K562 (cell line): Measurements from ENCODE around the gene TOMM6. TPM values are rescaled to one million over a fixed set of nuclear protein-coding genes. Genes with fewer than 3 reads are reported as not detected.
A peak's percentile ranks its signal among the peaks of the same experiment; 100 is the strongest.

Experiments used
- ATAC-seq: fragments of 200-7000 bp; cut with Tn5 transposase; 3 replicates; pipeline ENCODE4 v1.9.1; 2020; ENCODE audit warnings: moderate library complexity
- BruUV-seq: library from RNA; stranded (reverse); fragments of 400-500 nt; replicated peaks from 2 replicates; lab custom pipeline; 2021; lab: Mats Ljungman, UMichigan
- CTCF ChIA-PET: fragments of 300-600 bp; formaldehyde crosslinking; extraction: SDS; loops from one replicate; lab custom pipeline; 2021; ENCODE audit warnings: low intra/inter-chr PET ratio; lab: Yijun Ruan, JAX
- POLR2A ChIA-PET: fragments of 300-600, 350-650 bp; sonication (Branson Sonifier 250); formaldehyde crosslinking; extraction: SDS; loops from one replicate; lab custom pipeline; 2021; ENCODE audit warnings: antibody characterized with exemption, inconsistent platforms; lab: Yijun Ruan, JAX
- DNase-seq, 4 experiments: peaks; one replicate each; pipeline versions ENCODE4 v3.0.0 to v3.0.0-alpha.2; 2011 to 2018; ENCODE audit warnings: low spot score in 3 of 4, mixed read lengths in 3 of 4; ENCODE audit errors: extremely low read depth in 1 of 4
- FAIRE-seq: peaks from 2 replicates; lab custom pipeline; 2011; peaks lifted over from hg19 to GRCh38; lab: Jason Lieb, UNC
- H2AFZ ChIP-seq: 2 replicates; pipeline ENCODE4 v1.6.0; 2011; ENCODE audit warnings: low read depth, low read length, control low read depth, inconsistent platforms
- H3K27ac ChIP-seq: fragments of 200-600 bp; 3 replicates; pipeline ENCODE4 v1.8.0; 2011; ENCODE audit warnings: low read depth, mild to moderate bottlenecking, control low read depth, inconsistent platforms, low read length, moderate library complexity, mixed read lengths; ENCODE audit errors: extremely low read depth
- H3K27me3 ChIP-seq, 2 experiments: fragments of 300-600 bp in 1 of 2; 2 replicates in 1 of 2; 3 replicates in 1 of 2; pipeline versions ENCODE4 v1.6.0 to v1.8.0; 2011; ENCODE audit warnings: inconsistent platforms in 2 of 2, low read length in 2 of 2, mild to moderate bottlenecking in 1 of 2, mixed read lengths in 1 of 2, moderate library complexity in 1 of 2; ENCODE audit not compliant: control insufficient read depth in 2 of 2, insufficient read depth in 2 of 2
- H3K36me3 ChIP-seq: fragments of 300-600 bp; 3 replicates; pipeline ENCODE4 v1.8.0; 2011; ENCODE audit warnings: mild to moderate bottlenecking, low read length, inconsistent platforms; ENCODE audit not compliant: control insufficient read depth, insufficient read depth
- H3K4me1 ChIP-seq, 2 experiments: fragments of 200-600 bp in 1 of 2; replicated peaks in 1 of 2; 2 replicates in 1 of 2; 3 replicates in 1 of 2; pipeline versions ENCODE4 v1.5.1 to v1.8.0; 2011; ENCODE audit warnings: inconsistent platforms in 2 of 2, low read length in 2 of 2, mild to moderate bottlenecking in 1 of 2, mixed read lengths in 1 of 2, moderate library complexity in 1 of 2; ENCODE audit not compliant: control insufficient read depth in 2 of 2, insufficient read depth in 2 of 2
- H3K4me2 ChIP-seq: 2 replicates; pipeline ENCODE4 v1.6.1; 2011; ENCODE audit warnings: low read length, control low read depth, inconsistent platforms, mixed read lengths; ENCODE audit not compliant: insufficient read depth
- H3K4me3 ChIP-seq: fragments of 200-600 bp; sonication (generic), shearing (Covaris generic); 2 replicates; pipeline ENCODE4 v1.5.1; 2016; ENCODE audit warnings: control low read depth, inconsistent platforms
- H3K79me2 ChIP-seq: fragments of 200-600 bp; 3 replicates; pipeline ENCODE4 v1.8.0; 2011; ENCODE audit warnings: low read length, inconsistent platforms; ENCODE audit not compliant: control insufficient read depth, insufficient read depth
- H3K9ac ChIP-seq, 2 experiments: 2 replicates each; pipeline versions ENCODE4 v1.6.0 to v1.6.1; 2011; ENCODE audit warnings: low read depth in 2 of 2, low read length in 2 of 2, control low read depth in 1 of 2, inconsistent platforms in 1 of 2, mild to moderate bottlenecking in 1 of 2, mixed read lengths in 1 of 2; ENCODE audit not compliant: insufficient read depth in 1 of 2
- H3K9me1 ChIP-seq: one replicate; pipeline ENCODE4 v1.6.0; 2011; ENCODE audit warnings: inconsistent platforms, mild to moderate bottlenecking, low read length, moderate library complexity; ENCODE audit not compliant: control insufficient read depth, insufficient read depth
- H3K9me3 ChIP-seq: replicated peaks from 2 replicates; pipeline ENCODE4 v1.5.1; 2011; ENCODE audit warnings: low read depth, low read length, inconsistent platforms; ENCODE audit not compliant: control insufficient read depth, insufficient read depth
- H4K20me1 ChIP-seq: replicated peaks from 2 replicates; pipeline ENCODE4 v1.6.1; 2011; ENCODE audit warnings: low read length, inconsistent platforms, mixed read lengths; ENCODE audit not compliant: control insufficient read depth, insufficient read depth
- CHD1 ChIP-seq: fragments of 200-600 bp; sonication (generic); IDR thresholded peaks from one replicate; pipeline ENCODE4 v1.6.1; 2012; ENCODE audit warnings: mild to moderate bottlenecking, moderate library complexity, low read length, inconsistent platforms
- CHD4 ChIP-seq: fragments of 200-600 bp; sonication (generic); IDR thresholded peaks from 3 replicates; pipeline ENCODE4 v1.6.1; 2012; ENCODE audit warnings: low read depth, mild to moderate bottlenecking, mixed read lengths, low read length, inconsistent platforms; ENCODE audit not compliant: insufficient read depth, insufficient replicate concordance, poor library complexity, severe bottlenecking
- ELF4 ChIP-seq: fragments of 450-650 bp; formaldehyde crosslinking; IDR thresholded peaks from 2 replicates; pipeline ENCODE4 v1.4.0; 2022; ENCODE audit warnings: missing genetic modification characterization
- HDGF ChIP-seq: fragments of 450-650 bp; IDR thresholded peaks from 2 replicates; pipeline ENCODE4 v1.6.1; 2016
- HINFP ChIP-seq: fragments of 450-650 bp; conservative IDR thresholded peaks from 2 replicates; pipeline ENCODE4 v1.6.1; 2016; ENCODE audit warnings: missing genetic modification characterization, low read depth, mild to moderate bottlenecking, control low read depth, missing compliant biosample characterization
- NFRKB ChIP-seq: fragments of 450-650 bp; IDR thresholded peaks from 2 replicates; pipeline ENCODE4 v1.6.1; 2016; ENCODE audit warnings: low read depth
- PHB ChIP-seq: fragments of 250-450 bp; sonication (Bioruptor Pico); IDR thresholded peaks from 2 replicates; pipeline ENCODE4 v1.5.0; 2021
- SLC30A9 ChIP-seq: fragments of 250-450 bp; sonication (Bioruptor Pico); IDR thresholded peaks from 2 replicates; pipeline ENCODE4 v1.8.0; 2022; ENCODE audit warnings: mild to moderate bottlenecking, moderate library complexity
- ZBTB2 ChIP-seq: fragments of 450-650 bp; IDR thresholded peaks from 2 replicates; pipeline ENCODE4 v1.6.1; 2016; ENCODE audit warnings: antibody characterized with exemption
- ZBTB26 ChIP-seq: fragments of 450-650 bp; formaldehyde crosslinking; IDR thresholded peaks from 2 replicates; pipeline ENCODE4 v1.4.0; 2022; ENCODE audit warnings: missing genetic modification characterization
- WGBS: fragments of 100-300 bp; shearing (Covaris generic); methylation state at CpG from one replicate; pipeline ENCODE4 v1.1.6; 2016; ENCODE audit warnings: low coverage, mixed read lengths; ENCODE audit not compliant: insufficient coverage; ENCODE audit errors: missing lambda C conversion rate; 5-methylcytosine and 5-hydroxymethylcytosine counted together
- in situ Hi-C: fragments of 300-500 bp; cut with MboI; formaldehyde crosslinking; loops from 4 replicates; pipeline ENCODE4 v1.15.0; 2018; ENCODE audit warnings: inconsistent platforms, mixed read lengths
- intact Hi-C: fragments of 100-400 bp; cut with micrococcal nuclease; formaldehyde crosslinking; loops from 2 replicates; pipeline ENCODE4 v1.14.2; 2022
- polyA plus RNA-seq, 8 experiments: library from polyadenylated mRNA; depleted of rRNA in 4 of 8; stranded (reverse) in 5 of 8; unstranded in 3 of 8; fragments of >200 nt; fragmentation: Nextera tagmentation in 2 of 8; fragmentation: Illumina TruSeq in 1 of 8; extraction: Ambion mirVana in 2 of 8; extraction: Trizol in 1 of 8; gene quantifications; 2 replicates each; pipeline versions ENCODE4 v1.2.1 to v1.2.3, GENCODE V29; 2011 to 2014; ENCODE audit warnings: inconsistent platforms in 1 of 8, missing spikeins in 1 of 8
- total RNA-seq, 7 experiments: library from RNA; depleted of rRNA in 6 of 7; stranded (reverse); fragments of >200 nt in 6 of 7; fragmentation: Illumina TruSeq in 2 of 7; extraction: Trizol in 2 of 7; gene quantifications; 2 replicates each; pipeline versions ENCODE4 v1.2.1 to v1.2.3, GENCODE V29; 2011 to 2021; ENCODE audit warnings: low replicate concordance in 1 of 7

The TOMM6 gene
- total and polyA plus RNA-seq, 9 of the 15 experiments (the other 6 are each of a cell fraction or from before 2014, with no cell fraction given): 380 to 2,097 (median 1,065) TPM

- Histone ChIP-seq H2AFZ (peak overlapping the region; percentile 74), H3K4me3 (peak overlapping the region; percentile 69), H3K27me3 (no peaks in the 10 kb centered on the region), H3K9ac (peak overlapping the region; percentile 46 to 91; a peak in 3 of 4 replicates), H3K9me3 (no peaks in the 10 kb centered on the region), H3K79me2 (peaks cover 6% of the 10 kb centered on the region; the same call in 1 of the 3 replicates), H3K36me3 (peaks cover 12% of the 10 kb centered on the region; the same call in 2 of the 3 replicates), H3K4me1 (peaks cover 8 to 24% of the 10 kb centered on the region in 2 experiments), H3K4me2 (peak overlapping the region; percentile 92), H4K20me1 (no peaks in the 10 kb centered on the region; the same call in 1 of the 2 replicates), H3K9me1 (no peaks in the 10 kb centered on the region), H3K27ac (no peak overlapping the region)
- CTCF ChIA-PET: interaction anchor here (1.1 to 4.3 kb wide), 5 partner anchors 43 to 1098 kb away, joined by 3 to 50 read pairs (median 10); partner anchors contain the start of gene TFEB
- ATAC-seq (no peak), DNase-seq (no peak), FAIRE-seq (no peak)
- intact Hi-C loops (loop anchor here (5.0 kb wide), 2 partner anchors 177 to 412 kb away; no protein-coding TSS in a partner anchor), in situ Hi-C loops (no loop called here)
- POLR2A ChIA-PET: interaction anchor here (0.6 to 1.0 kb wide), 5 partner anchors 15 to 273 kb away, joined by 3 to 5 read pairs (median 3); no protein-coding TSS in a partner anchor
- 68% methylated on average over 6 of the region's 6 CpGs for WGBS
- no TSS peak for BruUV-seq
- peak; percentile 7 for TF ChIP-seq CHD1
- TF ChIP-seq SLC30A9: no peak
Observed at GRCh38 chr6:41778895-41779294, 8.6 kb upstream of the TOMM6 start.

GRCh38 chr6:41779336-41779735 lies 8.2 kb upstream of the TOMM6 start:
- DNase-seq (no peak), FAIRE-seq (no peak), ATAC-seq (peak; percentile 1; the same call in 1 of the 3 replicates)
- BruUV-seq: no TSS peak
- Histone ChIP-seq H4K20me1 (no peaks in the 10 kb centered on the region; the same call in 1 of the 2 replicates), H3K27me3 (no peaks in the 10 kb centered on the region), H3K4me2 (peak overlapping the region; percentile 92), H3K9me1 (no peaks in the 10 kb centered on the region), H3K27ac (no peak overlapping the region), H3K36me3 (peaks cover 12% of the 10 kb centered on the region; the same call in 2 of the 3 replicates), H3K9ac (peak overlapping the region; percentile 46 to 91), H3K4me3 (peak overlapping the region; percentile 69), H3K4me1 (peaks cover 11 to 24% of the 10 kb centered on the region in 2 experiments), H3K9me3 (no peaks in the 10 kb centered on the region), H3K79me2 (peaks cover 6% of the 10 kb centered on the region; the same call in 1 of the 3 replicates), H2AFZ (peak overlapping the region; percentile 74)
- ChIA-PET CTCF (interaction anchor here (0.7 to 4.3 kb wide), 7 partner anchors 44 to 1098 kb away, joined by 3 to 50 read pairs (median 8); partner anchors contain the start of gene TFEB), POLR2A (interaction anchor here (0.5 kb wide), 1 partner anchor 18 kb away, joined by 3 read pairs; no protein-coding TSS in a partner anchor)
- WGBS: 8% methylated on average over 6 of the region's 16 CpGs
- in situ Hi-C loops: no loop called here
- intact Hi-C loops: loop anchor here (5.0 kb wide), 2 partner anchors 177 to 412 kb away; no protein-coding TSS in a partner anchor
- TF ChIP-seq ELF4 (CRISPR knock-in tag) (0 out of 2 replicates have a peak, but pooled peaks have one; percentile 56), PHB (CRISPR knock-in tag) (no peak), CHD4 (peak; percentile 1), ZBTB26 (CRISPR knock-in tag) (0 out of 2 replicates have a peak, but pooled peaks have one; percentile 12), NFRKB (no peak), HINFP (no peak), ZBTB2 (0 out of 2 replicates have a peak, but pooled peaks have one; percentile 4), HDGF (0 out of 2 replicates have a peak, but pooled peaks have one; percentile 54)
